Peyer's patch (tissue), 4 donors: ENCODE measurements around the gene TUBGCP2. TPM values are rescaled to one million over a fixed set of nuclear protein-coding genes. Genes with fewer than 3 reads are reported as not detected.
"Not testable (repeated sequence)": the region's sequence is repeated elsewhere in the genome, so short reads cannot be mapped to it uniquely, and the experiment has no call there.

Experiments
- DNase-seq, 3 donors: peaks; one replicate each; pipeline ENCODE4 v3.0.0-alpha.2; 2017 to 2019
- H3K27ac ChIP-seq, 4 donors: fragments of 200-600 bp; sonication (generic); one replicate each; pipeline ENCODE4 v1.5.1; 2016 to 2019
- H3K27me3 ChIP-seq, 2 donors: fragments of 200-600 bp; sonication (generic); one replicate each; pipeline ENCODE4 v1.5.1; 2019
- H3K36me3 ChIP-seq, 3 donors: fragments of 200-600 bp; sonication (generic); one replicate each; pipeline ENCODE4 v1.5.1; 2016 to 2019
- H3K4me1 ChIP-seq, 4 donors: fragments of 200-600 bp; sonication (generic); one replicate each; pipeline ENCODE4 v1.5.1; 2016 to 2019
- H3K4me3 ChIP-seq, 4 donors: fragments of 200-600 bp; sonication (generic); 1 replicate in 3 of 4; 2 replicates in 1 of 4; pipeline ENCODE4 v1.5.1; 2016 to 2019; ENCODE audit warnings: mild to moderate bottlenecking in 1 of 4
- H3K9me3 ChIP-seq, 4 donors: fragments of 200-600 bp; sonication (generic); one replicate each; pipeline ENCODE4 v1.5.1; 2016 to 2019; ENCODE audit warnings: mild to moderate bottlenecking in 1 of 4
- POLR2A ChIP-seq, 2 donors: fragments of 450-650 bp; IDR thresholded peaks; one replicate each; pipeline ENCODE4 v1.5.1; 2017; ENCODE audit warnings: antibody characterized with exemption in 2 of 2, mild to moderate bottlenecking in 2 of 2, moderate library complexity in 2 of 2
- total RNA-seq, 4 donors: library from RNA; depleted of rRNA; stranded (reverse); fragments of >200 nt; gene quantifications; one replicate each; pipeline ENCODE4 v1.1.0, GENCODE V29; 2016
- TF ChIP-seq, protein P1 (sequence below), 6 experiments: fragments of 450-650 bp in 4 of 6; fragments of 200-600 bp in 2 of 6; sonication (generic) in 1 of 6; IDR thresholded peaks; one replicate each; pipeline ENCODE4 v1.5.1; 2017 to 2019; ENCODE audit warnings: antibody characterized with exemption in 6 of 6, mild to moderate bottlenecking in 3 of 6, moderate library complexity in 1 of 6

Gene TUBGCP2
- total RNA-seq, 4 donors from 2014 or later: 40.1 to 85.0 (median 67.8) TPM

DNA sequence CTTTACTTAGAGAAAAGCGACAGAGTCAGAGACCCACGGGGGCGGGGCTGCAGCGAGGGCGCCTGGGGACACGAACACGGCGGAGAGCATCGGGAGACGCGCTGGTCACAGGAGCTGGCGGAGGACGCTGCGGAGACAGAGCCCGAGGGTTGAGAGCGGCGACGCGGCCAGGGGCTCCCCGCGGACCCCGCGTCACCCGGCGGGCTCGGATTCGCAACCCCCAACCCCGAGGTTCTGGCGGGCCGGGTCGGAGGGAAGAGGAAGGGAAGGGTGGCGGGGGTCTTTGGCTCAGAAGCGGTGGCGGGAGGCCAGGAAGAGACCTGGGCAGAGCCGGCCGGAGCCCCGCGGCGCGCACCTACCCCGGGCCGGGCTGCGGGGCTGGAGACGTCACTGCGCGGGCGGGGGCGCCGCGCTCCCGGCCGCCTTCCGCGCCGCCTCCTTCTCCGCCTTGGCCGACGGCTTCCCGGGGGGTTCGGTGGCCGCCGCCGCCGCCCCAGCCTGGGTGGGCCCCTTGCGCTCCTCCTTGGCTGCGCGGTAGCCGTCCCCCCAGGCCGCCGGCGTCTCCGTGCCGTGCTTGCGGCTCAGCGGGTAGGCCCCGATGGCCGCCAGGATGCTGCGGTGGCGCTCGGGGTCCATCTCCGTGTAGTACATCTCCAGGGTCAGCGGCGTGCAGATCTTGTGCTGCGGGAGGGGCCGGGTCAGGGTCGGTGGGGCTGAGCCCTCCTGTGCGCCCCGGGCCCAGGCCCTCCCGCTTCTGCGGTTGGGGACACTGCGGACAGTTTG, 17.0 kb upstream of the TUBGCP2 start:
- H3K36me3 ChIP-seq: no peaks in the 10 kb centered on the region
- no peak overlapping the region for H3K27ac ChIP-seq
- no peaks in the 10 kb centered on the region for H3K9me3 ChIP-seq
- peaks cover 7 to 41% of the 10 kb centered on the region in 2 donors for H3K27me3 ChIP-seq
- no peak for DNase-seq
- peaks cover 0 to 37% (median 21%) of the 10 kb centered on the region in 4 donors for H3K4me1 ChIP-seq
- TF ChIP-seq POLR2A (IDR thresholded peaks at IDR 0.05): no peak
- TF ChIP-seq, protein P1, sequence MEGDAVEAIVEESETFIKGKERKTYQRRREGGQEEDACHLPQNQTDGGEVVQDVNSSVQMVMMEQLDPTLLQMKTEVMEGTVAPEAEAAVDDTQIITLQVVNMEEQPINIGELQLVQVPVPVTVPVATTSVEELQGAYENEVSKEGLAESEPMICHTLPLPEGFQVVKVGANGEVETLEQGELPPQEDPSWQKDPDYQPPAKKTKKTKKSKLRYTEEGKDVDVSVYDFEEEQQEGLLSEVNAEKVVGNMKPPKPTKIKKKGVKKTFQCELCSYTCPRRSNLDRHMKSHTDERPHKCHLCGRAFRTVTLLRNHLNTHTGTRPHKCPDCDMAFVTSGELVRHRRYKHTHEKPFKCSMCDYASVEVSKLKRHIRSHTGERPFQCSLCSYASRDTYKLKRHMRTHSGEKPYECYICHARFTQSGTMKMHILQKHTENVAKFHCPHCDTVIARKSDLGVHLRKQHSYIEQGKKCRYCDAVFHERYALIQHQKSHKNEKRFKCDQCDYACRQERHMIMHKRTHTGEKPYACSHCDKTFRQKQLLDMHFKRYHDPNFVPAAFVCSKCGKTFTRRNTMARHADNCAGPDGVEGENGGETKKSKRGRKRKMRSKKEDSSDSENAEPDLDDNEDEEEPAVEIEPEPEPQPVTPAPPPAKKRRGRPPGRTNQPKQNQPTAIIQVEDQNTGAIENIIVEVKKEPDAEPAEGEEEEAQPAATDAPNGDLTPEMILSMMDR (IDR thresholded peaks at IDR 0.05): no peak
- H3K4me3 ChIP-seq: peak overlapping the region; percentile 7 to 52 (median 47)

DNA sequence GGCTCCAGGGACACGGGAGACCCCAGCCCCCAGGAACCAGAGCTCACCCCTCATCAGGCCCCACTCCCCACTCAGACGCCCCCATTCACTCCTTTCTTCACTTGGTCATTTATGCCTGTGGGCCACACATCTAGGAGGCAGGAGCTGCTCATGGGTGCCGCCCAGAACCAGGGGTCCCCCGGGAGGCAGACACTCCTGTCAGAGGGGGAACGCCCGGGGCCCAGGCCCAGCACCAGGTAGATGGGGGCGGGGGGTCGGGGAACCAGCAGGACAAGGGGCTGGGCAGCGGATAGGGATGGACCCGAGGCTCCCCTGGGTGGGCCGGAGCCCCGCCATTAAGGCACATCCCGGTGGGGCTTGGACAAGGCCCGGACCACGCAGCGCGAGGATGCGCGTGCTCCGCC, 16.2 kb upstream of the TUBGCP2 start:
- DNase-seq: no peak
- H3K27ac ChIP-seq: no peak overlapping the region
- no peak for TF ChIP-seq POLR2A (IDR thresholded peaks at IDR 0.05)
- TF ChIP-seq, protein P1 (IDR thresholded peaks at IDR 0.05): no peak
- peaks cover 0 to 35% (median 20%) of the 10 kb centered on the region in 4 donors for H3K4me1 ChIP-seq
- peaks cover 7 to 41% of the 10 kb centered on the region in 2 donors for H3K27me3 ChIP-seq
- H3K9me3 ChIP-seq: no peaks in the 10 kb centered on the region
- no peaks in the 10 kb centered on the region for H3K36me3 ChIP-seq
- H3K4me3 ChIP-seq: peak overlapping the region in 2 of 4 donors; percentile 45 to 49

DNA sequence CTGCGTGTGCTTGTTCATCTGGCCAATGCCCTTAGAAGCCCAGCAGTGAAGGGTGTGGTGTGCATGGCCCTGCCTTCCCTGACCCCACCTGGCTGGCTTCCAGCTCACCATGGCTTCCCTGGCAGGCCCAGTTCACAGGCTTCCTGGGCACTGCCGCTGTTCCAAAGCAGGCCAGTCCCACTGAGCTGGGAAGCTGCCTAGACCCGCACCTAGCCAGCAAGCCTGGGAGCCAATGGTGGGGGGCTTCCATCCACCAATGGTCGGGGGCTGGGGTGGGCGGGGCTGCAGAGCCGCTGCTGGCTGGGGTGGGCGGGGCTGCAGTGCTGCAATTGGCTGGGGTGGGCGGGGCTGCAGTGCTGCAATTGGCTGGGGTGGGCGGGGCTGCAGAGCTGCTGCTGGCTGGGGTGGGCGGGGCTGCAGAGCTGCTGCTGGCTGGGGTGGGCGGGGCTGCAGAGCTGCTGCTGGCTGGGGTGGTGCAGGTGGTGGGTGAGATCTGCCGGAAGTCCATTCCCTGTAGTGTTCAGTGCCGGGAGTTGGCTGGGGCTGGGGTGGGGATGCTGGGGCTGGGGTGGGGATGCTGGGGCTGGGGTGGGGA, 15.6 kb upstream of the TUBGCP2 start:
- Histone ChIP-seq H3K36me3 (no peaks in the 10 kb centered on the region), H3K4me1 (peaks cover 0 to 29% (median 18%) of the 10 kb centered on the region in 4 donors), H3K27me3 (peaks cover 7 to 41% of the 10 kb centered on the region in 2 donors), H3K9me3 (no peaks in the 10 kb centered on the region), H3K4me3 (peak overlapping the region in 3 of 4 donors; percentile 37 to 60 (median 45)), H3K27ac (peak overlapping the region in 1 of 4 donors; percentile 84)
- DNase-seq: peak; percentile 66 to 89 (median 86)
- TF ChIP-seq POLR2A (IDR thresholded peaks at IDR 0.05): no peak
- TF ChIP-seq, protein P1 (IDR thresholded peaks at IDR 0.05): no peak

DNA sequence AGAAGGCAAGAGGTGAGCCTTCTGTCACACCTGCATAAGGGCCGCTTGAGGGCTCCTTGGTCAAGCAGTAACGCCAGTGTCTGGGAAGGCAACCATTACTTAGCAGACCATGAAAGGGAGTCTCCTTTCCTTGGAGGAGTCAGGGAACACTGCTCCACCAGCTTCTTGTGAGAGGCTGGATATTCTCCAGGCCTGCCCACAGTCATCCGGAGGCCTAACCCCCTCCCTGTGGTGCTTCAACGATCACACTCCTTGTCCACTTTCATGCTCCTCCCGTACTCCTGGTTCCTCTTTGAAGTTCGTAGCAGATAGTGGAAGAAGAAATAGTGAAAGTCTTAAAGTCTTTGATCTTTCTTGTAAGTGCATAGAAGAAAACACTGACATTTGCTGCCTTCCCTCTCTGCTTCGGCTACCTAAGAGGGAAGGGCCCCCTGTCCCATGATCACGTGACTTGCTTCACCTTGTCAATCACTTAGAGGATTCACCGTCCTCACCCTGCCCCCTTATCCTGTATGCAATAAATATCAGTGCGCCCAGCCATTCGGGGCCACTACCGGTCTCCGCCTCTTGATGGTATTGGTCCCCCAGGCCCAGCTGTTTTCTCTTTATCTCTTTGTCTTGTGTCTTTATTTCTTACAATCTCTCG, 13.5 kb upstream of the TUBGCP2 start:
- DNase-seq, H3K9me3 ChIP-seq, H3K27ac ChIP-seq, H3K36me3 ChIP-seq, H3K4me3 ChIP-seq: not testable (repeated sequence)
- Histone ChIP-seq H3K27me3 (peaks cover 7 to 25% of the 10 kb centered on the region in 2 donors), H3K4me1 (peaks cover 0 to 23% (median 18%) of the 10 kb centered on the region in 4 donors)

DNA sequence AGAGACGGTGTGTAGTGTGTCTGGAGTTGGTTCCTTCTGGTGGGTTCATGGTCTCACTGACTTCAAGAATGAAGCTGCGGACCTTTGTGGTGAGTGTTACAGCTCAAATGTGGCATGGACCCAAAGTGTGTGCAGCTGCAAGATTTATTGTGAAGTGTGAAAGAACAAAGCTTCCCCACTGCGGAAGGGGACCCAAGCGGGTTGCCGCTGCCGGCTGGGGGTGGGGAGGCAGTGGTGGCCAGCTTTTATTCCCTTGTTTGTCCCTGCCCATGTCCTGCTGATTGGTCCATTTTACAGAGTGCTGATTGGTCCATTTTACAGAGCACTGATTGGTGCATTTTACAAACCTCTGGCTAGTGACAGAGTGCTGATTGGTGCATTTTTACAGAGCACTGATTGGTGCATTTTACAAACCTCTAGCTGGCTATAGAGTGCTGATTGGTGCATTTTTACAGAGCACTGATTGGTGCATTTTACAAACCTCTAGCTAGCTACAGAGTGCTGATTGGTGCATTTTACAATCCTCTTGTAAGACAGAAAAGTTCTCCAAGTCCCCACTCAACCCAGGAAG, 12.3 kb upstream of the TUBGCP2 start:
- H3K9me3 ChIP-seq, H3K27ac ChIP-seq, H3K36me3 ChIP-seq, H3K4me3 ChIP-seq, DNase-seq: not testable (repeated sequence)
- H3K4me1 ChIP-seq: peaks cover 0 to 20% (median 15%) of the 10 kb centered on the region in 4 donors
- H3K27me3 ChIP-seq: peaks cover 2 to 12% of the 10 kb centered on the region in 2 donors

DNA sequence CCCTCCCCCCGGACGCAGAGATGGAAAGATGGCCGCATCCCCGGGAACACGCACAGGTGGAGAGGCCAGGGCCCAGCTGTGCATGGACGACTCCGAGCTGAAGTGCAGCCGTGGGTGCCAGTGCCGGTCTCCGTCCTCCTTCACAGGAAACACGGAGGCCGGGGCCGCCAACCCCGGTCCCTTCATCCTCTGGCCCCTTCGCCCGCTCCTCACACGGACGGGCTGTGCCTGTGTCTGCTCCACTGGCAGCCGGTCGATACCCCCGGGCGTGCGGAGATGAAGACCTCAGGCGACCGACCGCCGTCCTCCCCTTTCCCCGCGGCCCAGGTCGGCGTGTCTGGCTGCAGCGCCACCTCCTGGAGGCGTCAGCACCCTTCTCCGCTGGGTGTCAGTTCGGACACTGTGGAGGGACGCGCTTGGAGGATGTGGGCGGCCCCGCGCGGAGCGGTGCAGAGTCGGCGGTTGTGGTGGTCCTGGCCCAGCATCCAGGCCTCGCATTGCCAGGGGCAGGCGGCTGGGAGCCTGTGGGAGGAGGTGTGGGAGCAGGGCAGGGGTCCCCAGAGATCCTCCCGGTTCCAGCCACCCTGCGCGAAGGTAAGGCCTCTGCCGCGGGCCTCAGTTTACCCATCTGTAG, 9.9 kb upstream of the TUBGCP2 start:
- peak; percentile 54 to 86 (median 81) for DNase-seq
- TF ChIP-seq, protein P1 (IDR thresholded peaks at IDR 0.05): peak; percentile 36 to 80 (median 74)
- TF ChIP-seq POLR2A (IDR thresholded peaks at IDR 0.05): no peak
- peaks cover 0 to 6% (median 0%) of the 10 kb centered on the region in 4 donors for H3K4me1 ChIP-seq
- no peaks in the 10 kb centered on the region for H3K27me3 ChIP-seq
- H3K9me3 ChIP-seq: no peaks in the 10 kb centered on the region
- no peak overlapping the region for H3K27ac ChIP-seq
- peak overlapping the region; percentile 22 to 52 (median 43) for H3K4me3 ChIP-seq
- no peaks in the 10 kb centered on the region for H3K36me3 ChIP-seq
